ENCODE data around the gene BGN.

The BGN gene

DNA sequence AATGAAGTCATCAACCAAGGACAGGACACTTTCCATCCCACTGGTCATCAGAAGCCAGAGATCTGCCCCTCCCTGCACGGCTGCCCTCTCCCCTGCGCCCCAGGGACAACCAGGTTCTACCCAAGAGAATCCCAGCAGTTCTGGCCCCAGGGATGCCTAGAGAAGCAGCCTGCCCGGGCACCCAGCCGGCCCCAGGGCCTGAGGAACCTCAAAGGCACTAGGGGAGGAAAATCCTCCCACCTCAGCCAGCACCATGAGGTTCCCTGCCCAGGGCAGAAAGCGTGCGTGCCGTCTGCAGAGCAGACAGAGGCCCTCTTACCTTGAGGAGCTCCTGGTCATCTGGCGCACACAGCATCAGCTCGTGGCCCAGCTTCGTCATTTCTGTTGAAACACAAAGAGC is 32.5 kb upstream of the BGN start:
- no peak for DNase-seq

DNA sequence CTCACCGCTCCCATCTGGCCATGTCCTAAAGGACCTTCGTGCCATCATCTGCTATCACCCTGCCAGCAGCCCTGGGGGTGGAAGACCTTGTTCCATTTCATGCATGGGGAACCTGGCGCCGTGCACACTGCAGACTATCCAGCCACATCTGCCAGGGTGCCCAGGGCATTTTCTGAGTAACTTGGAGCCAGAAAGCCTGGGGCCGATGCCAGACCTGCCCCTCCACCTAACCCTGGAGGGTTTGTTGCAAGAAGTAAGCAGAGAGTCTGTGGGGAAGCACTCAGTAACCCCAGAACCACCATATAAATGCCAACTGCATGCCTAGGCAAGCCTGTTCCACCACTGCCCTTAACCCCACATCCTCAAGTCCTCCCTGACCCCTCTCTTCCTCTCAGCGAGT is 31.7 kb upstream of the BGN start:
- DNase-seq = no peak

DNA sequence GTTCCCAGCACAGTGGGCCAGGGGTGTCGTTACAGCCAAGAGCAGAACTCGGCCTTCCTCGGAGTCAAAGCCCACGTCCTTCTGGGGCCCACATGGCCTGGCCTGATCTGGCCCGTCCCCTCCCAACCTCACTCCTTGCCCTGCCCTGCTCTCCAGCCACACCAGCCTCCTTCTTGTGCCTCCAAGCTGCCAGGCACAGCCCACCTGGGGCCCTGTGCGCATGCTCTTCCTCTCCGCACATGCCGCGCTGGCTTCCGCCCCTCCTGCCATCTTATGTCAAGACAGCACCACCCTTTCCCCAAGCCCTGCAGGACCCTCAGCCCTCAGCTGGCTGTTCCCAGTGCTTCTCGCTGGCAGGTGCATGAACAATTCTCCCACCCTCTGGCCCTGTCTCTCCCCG is 31.2 kb upstream of the BGN start:
- no peak for DNase-seq

DNA sequence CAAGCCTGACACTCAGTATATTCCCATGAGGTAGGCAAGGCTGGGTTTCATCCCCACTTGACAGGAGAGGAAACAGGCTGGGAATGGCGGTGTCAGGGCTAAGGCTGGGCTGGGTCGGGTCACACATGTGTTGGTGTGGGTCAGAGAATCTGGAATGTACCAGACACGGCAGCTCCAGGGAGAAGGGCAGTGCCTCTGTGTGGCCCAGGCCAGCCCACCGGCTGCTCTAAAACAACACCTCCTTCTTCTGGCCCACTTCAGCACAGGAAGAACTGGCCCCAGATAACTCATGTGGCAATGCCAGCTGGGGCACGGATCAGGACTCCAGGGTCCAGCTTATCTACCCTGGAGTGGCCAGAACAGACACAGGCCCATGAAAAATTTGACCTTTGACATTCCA is 30.7 kb upstream of the BGN start:
- no peak for DNase-seq

DNA sequence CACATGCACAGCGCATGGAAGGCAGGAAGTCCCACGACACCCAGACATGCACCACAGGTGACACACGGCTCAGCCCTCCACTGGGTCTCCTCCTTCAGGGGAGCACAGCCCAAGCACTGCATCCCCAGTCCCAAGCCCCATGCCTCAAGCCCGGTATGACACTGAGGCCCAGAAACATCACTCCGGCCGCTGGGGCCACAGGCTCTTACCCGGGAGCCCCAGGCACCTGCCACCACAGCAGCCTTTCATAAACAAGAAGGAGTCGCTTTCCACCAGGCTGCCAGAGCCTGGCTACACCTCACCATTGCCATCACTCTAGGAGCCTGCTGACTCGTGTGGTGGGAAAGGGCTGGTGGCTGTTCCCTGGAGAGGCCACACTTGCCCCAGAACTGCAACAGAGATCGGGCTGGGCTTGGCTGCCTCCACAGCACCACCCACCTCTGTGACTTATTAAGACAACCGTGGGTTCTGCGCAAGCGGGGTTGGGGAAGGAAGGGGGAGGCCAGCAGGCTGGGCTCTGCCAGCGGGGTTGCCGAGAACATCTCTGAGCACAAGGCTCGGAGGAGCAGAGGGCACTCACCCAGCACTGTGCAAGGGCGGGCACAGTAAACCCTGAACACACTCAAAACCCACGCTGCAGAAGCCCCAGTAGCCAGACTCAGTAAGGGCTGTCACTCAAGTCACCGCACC is 28.9 kb upstream of the BGN start:
- DNase-seq = no peak

DNA sequence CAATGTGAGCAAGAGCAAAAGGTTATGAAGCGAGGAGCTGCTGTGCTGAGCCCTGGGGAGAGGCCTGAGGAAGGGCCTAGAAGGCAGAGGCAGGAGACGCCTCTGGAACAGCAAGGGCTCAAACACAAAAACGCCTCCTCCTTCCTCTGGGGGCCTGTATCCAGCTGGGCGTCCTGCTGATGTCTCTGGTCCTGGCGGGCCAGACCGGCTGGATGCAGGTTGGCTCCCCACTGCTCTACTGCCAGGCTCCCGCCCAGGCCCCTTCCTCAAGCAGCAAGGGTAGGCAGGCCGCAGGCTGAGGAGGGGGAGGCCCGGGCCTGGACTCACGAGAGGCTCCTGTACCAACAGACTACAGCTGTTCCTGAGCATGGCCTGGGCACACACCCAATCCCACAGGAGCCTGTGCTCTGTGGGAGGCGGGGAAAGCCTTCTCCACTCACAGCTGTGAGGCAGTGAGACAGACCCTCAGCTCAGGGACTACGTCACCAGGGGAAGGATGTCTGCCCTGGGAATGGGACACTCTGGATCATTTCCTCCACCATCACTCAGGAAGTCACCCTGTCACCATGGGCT is 26.7 kb upstream of the BGN start:
- no peak for DNase-seq

DNA sequence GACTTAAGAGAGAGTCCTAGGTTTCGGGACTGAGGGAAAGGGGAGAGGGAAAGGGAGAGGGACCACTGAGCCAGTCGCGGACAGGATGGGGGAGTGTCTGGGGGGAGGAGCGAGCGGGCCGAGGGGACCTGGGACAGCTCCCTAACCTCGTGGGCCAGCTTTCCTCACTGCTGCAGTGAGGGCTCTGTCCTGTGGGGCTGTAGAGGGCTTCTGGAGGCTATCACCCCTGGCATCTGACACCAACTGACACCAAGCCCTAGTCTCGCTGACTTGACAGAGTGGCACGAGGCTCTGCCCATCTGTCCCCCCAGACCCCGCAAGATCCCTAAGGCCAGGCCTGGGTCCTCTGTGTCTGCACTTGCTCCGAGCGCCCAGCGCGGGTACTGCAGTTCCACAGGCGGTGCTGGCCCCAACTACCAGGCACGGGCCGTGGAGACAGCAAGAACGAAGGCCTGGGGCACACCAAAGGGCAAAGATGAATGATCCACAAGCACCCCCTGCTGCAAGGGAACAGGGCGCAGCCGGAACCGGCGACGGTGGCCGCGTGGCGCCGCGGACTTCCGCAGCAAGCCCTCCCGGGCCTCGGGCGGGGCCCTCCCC is 24.9 kb upstream of the BGN start:
- peak; percentile 55 for DNase-seq

DNA sequence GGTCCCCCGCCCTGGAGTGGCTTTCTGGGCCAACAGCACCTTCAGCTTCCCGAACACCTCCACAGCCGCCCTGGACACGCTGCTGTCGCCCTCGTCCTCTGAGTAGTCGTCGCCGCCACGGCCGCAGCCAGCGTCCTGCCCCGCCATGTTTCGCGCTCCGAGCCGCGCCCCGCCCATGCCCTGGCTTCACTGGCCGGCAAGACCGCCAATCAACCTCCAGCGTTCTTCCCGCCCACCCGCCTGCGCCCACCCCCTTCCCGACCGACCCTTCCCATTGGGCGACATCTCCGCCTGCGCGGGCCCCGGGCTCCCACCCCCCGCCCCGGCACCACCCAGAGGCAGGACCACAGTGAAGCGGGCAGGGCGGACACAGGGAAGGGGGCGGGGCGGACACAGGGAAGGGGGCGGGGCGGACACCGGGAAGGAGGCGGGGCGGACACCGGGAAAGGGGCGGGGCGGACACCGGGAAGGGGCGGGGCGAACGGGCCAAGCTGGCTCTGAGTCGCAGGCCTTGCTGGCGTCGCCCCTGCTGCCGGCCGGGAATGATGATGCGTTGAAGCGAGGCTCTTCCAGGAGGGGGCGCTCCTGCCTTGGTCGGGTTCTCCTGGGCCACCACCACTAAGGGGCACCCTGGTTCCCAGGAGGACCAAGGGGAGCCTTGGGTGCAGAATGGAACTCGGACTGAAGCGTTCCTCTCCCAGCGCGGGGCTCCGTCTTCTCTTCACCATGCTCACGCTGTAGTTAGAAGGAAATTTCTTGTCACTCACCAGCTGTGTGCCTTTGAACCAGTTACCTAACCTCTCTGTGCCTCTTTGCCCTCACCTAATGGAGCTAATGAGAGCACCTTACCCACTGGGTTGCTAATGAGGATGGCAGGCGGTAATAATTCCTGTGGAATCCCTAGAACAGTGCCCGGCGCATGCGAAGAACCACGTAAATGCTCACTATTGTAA is 24.1 kb upstream of the BGN start, which contains the start of gene HAUS7:
HAUS7 (minus strand) TSS at position 166 of the 953 bp plus-strand sequence; CDS start at position 147, 19 bp downstream.
- DNase-seq = peak; percentile 92

DNA sequence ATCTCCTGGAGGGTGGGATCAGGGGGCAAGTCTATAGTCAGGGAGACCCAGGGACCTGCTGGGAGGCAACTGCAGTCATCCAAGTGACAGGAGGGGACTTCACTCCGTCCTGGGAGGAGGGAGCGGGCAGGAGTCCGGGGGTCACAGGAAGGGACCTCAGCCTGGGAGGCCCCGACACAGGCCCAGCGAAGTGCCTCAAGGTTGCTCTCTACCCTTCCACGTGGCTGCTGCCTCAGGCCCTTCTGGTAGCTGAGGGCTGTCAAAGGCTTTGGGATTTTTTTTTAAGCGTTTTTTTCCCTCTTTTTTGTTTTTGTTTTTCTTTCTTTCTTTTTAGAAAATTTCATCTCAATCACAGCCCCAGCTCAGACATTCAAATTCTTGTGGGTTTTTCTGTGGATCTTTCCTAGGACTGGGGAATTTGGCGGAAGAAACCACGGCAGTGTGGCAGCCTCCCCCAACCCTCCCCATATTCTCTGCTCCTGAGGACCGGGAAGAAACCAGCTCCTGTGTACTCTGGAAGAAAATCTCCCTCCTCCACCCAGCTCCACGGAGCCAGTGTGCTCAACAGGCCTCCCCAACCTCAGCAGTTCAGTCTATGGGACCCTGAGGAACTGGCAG is 23.0 kb upstream of the BGN start:
- no peak for DNase-seq

DNA sequence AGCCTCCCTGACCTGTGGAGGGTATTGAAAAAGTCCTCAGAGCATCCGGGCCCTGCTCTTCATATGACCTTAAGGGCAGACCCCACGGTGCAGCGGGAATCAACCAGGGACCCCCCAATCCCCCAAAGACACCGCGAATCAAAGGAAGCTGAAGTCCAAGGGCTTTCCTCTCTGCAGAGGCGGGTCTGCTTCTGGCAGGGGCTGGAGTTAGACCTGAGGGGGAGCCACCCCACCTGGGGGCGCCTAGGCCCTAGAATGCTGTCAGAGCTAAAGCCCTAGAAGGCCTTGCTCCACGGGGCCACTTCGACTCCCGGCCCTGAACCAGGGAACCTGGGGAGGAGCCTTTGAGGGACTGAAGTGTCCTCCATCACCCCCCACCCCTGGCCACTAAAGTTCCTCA is 21.7 kb upstream of the BGN start:
- DNase-seq = no peak

DNA sequence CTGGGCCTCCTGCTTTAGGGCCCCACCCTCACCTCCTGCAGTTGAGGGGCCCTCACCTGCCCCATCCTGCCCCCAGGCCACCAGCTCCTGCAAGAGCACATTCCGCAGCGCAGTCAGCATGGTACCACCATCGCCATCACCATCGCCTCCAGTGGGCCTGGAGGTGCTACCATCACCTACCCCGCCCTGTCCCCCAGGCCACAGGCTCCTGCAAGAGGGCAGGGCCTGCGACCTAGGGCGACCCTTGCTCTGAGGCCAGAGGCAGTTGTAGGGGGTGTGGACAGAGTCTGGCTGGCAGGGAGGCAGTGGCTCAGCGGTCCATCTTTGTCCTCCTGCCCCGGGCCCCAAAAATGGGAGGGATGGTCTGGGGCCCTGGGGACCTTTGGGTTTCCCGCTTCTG is 20.5 kb upstream of the BGN start:
- DNase-seq = no peak

DNA sequence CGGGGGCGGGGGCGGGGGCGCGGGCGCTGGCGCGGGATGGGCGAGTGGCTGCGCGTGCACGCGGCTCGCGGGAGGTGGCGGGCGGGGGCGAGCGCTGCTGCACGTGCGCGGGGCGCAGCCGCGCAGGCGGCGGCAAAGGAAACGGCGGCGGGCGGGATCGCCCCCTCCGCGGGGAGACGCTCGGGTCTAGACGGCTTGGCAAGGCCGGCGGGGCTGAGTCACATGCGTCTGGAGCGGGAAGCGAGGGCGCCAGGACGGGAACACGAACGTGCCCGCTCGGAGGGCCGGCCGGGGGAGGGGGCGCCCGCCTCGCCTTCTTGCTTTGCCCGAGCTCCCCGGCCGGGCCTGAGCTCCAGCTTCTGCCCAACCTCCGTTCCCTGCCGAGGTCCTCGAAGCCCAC is 20.1 kb upstream of the BGN start:
- peak; percentile 21 for DNase-seq

DNA sequence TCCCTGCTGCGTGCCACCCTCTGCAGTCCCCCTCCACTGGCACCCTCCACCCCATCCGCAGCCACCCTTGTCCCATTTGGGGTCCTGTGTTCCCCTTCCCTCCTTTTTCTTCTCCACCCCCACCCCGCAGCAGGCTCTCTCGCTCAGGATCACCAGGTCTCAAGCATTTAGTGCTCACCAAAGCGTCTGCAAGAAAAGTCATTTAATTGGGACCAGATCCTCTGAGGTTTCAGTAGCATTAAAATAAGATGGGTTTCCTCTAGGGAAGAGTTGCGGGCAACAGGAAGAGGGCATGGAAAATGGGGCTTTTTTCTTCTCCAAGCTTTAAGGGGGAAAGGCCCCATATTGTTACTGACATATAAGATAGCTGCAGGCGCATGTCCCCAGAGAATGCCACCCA is 19.5 kb upstream of the BGN start:
- DNase-seq = no peak

DNA sequence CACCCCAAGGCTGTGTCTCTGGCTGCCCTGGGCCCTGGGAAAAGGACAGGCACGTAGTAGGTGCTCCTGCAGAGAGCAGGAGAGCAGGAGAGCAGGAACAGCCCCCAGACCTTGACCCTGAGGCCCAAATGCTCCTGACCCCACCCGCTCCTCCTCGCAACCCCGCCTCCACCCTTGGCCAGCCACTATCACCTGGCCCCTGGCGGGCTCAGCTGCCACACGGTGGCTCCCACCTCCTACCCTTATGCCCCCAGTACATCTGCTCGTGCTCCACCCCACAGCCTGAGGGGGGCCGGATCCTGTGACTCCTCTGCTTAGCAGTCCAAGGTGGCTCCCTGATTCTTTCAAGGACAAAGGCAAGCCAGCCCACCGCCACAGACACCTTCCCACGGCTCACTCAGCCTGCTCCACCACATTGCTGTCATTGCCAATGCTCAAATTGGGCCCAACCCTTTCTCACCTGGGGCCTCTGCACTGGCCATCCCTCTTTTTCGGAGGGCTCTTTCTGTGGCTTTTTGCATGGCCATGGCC is 19.0 kb upstream of the BGN start:
- DNase-seq = no peak

DNA sequence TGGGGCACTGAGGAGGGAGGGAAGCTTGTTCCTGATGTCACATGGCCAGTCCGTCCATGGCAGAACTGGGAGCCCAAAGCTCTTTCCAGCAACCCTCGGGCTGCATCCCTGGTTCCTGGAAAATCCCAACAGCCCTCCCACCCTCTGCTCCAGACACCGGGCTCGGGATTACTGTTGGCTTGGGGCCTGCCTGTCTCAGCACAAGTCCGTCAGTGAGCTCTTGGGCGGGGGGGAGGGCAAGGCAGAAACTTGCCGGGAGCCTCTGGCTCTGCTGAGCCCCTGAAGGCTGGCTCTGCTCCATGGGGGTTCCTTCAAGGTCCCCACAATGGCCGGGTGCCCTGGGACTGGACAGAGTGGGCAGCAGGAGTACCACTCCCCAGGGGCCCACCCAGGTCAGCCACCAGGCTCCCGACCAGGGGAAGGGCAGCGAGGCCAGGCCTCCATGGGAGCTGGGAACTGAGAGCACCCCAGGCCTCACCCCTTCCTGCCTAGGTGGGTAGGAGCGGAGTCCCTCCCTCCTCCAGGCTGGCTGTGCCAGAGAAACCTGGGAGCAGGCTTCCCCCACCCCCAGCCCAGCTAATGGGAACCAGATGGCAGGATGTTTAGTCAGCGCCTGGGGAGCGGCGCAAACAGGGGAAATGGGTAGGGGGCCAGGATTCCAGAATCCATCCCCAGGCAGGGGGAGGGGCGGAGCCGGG is 18.0 kb upstream of the BGN start:
- DNase-seq = no peak

DNA sequence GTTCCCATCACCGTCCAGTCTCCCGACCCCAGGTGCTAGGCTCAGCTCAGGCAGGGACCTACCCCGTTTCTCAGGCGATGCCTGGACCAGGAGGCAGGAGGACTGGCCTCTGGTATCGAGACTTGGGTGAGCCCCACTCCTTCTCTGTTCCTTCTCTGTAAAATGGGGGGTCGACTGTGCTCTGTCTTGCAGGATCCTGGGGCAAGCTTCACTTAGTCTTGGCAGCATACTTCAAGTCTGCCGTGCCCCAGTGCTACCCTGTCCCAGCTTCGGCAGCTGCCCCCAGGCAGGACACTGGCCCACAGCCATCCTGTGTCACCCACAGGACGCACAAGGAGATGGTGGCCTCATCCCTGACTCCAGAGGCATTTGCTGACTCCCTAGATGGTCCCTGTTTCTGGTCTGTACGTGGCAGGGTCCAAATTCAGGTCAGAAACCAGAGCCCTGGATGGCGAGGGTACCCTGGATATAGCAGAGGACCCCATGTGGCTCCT is 17.4 kb upstream of the BGN start:
- DNase-seq = no peak

DNA sequence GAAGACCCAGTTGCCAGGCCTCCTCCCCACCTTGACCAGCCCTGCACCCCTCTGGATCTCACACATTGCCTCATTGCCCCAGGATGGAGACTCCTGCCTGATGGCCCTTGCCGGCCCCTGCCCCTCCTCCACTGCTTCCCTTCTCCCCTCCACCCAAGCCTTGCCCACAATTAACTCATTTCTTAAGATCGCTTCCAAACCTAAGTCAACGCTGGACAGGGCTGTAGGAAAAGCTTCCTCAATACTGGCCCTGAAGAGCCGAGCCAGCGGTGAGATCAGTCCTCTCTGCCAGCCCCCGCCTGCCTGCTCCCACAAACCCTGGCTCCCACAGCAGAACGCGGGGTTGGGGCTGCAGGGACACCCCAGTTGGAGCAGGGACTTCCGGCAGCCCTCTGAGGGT is 16.9 kb upstream of the BGN start:
- DNase-seq = no peak

DNA sequence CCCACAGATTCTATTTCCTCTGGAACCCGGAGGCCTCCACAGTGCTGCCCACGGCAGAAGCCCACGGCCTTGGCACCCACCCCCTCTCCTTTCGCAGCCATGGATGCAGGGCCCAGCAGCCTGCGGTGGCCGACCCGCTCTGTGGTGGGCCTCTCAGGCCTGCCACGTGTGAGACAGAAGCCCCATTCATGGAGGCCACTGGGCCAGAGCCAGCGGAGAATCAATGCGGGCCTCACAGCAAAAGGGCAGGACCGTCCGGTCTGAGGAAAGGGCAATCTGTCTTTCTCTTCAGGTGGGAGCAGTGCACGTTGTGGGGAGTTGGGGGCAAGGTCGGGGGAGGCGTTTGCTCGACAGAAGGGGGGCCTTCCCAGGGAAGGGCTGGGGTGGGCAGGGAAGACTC is 16.0 kb upstream of the BGN start:
- no peak for DNase-seq

DNA sequence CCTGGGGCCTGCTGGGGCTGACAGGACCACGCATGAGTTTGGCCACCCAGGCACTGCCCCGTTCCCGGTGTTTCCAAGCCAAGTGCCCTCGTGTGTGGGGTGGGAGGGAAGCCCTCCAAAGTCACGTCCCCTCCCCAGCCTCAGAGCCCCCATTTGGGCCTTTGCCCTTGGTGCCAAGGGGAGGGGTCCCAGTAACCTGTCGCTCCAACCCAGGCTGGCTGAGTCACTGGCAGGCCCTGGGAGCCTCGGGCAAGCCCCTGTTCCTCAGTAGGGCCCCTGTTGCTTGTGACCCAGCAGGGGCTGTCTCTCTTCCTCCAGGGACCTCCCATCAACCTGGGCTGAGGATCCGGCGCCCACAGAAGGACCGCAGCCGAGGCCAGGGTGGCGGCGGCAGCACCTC is 13.7 kb upstream of the BGN start:
- no peak for DNase-seq

DNA sequence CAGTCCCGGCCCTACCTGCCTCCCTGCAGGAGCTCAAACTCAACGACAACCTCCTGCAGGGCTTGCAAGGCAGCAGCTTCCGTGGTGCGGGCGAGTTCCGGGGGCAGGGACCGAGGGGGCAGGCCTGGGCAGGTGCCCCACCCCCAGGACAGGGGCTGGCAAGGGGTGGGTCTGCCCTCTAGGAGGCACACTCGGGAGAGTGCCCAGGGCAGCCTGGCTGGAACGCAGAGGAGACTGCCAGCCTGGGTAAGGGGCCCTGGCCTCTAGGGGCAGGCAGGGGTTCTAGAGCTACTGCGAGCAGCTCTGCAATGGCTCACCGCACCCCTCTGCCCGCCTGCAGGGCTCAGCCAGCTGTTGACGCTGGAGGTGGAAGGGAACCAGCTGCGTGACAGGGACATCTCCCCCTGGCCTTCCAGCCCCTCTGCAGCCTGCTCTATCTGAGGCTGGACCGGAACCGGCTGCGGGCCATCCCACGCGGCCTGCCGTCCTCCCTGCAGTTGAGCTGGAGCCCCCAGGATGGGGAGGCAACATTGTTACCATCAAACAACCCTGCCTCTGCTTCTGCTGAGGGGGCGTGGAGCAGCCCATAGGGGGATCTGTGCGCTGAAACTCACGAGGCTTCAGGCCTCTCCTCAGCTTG is 12.3 kb upstream of the BGN start:
- no peak for DNase-seq

DNA sequence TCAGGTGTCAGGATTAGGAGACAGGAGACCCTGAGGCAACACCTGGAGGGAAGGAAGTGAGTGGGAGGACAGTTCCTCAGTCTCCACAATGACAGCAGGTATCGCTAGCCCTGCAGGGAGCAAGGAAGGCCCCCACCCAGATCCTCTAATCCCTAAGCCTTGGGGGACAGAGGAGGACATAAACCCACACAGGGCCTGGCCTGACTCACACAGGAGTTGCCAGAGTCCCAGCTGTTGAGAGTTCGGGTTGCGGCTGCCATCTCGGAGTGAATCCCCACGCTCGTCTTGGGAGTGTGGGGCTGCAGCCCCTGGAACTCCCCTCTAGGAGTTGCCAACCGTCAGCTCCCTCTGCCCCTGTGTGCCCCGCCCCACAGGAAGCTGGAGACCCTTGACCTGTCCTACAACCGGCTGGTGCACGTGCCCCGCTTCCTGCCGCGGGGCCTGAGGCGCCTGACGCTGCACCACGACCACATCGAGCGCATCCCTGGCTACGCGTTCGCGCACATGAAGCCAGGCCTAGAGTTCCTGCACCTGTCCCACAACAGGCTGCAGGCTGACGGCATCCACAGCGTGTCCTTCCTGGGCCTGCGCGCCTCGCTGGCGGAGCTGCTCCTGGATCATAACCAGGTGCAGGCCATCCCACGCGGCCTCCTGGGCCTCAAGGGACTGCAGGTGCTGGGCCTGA is 9.2 kb upstream of the BGN start:
- no peak for DNase-seq
